SK-N-SH treated with all-trans-retinoic acid at 6 μM for 48 hours (cell line): Measurements from ENCODE around the gene SORCS3.
"Not testable (repeated sequence)": the region's sequence is repeated elsewhere in the genome, so short reads cannot be mapped to it uniquely, and the experiment has no call there.

ENCODE experiments used
- ATAC-seq: fragments of 200-7000 bp; cut with Tn5 transposase; 3 replicates; pipeline ENCODE4 v1.9.1; 2020; ENCODE audit warnings: mild to moderate bottlenecking, moderate library complexity
- ARNTL ChIP-seq: fragments of 450-650 bp; formaldehyde crosslinking; IDR thresholded peaks from 2 replicates; pipeline ENCODE4 v1.5.0; 2020; ENCODE audit warnings: low read depth, mild to moderate bottlenecking, moderate library complexity, borderline replicate concordance
- BACH2 ChIP-seq: fragments of 250-450 bp; sonication (Bioruptor Pico); IDR thresholded peaks from 2 replicates; pipeline ENCODE4 v1.9.0; 2021; ENCODE audit warnings: mild to moderate bottlenecking, borderline replicate concordance
- CSDC2 ChIP-seq: fragments of 250-450 bp; sonication (Bioruptor Pico); IDR thresholded peaks from 2 replicates; pipeline ENCODE4 v1.5.0; 2020; ENCODE audit warnings: mild to moderate bottlenecking, moderate library complexity
- ESRRG ChIP-seq: fragments of 250-450 bp; sonication (Bioruptor Pico); IDR thresholded peaks from 2 replicates; pipeline ENCODE4 v1.6.1; 2021; ENCODE audit warnings: mild to moderate bottlenecking
- ISL1 ChIP-seq: fragments of 250-450 bp; sonication (Bioruptor Pico); IDR thresholded peaks from 2 replicates; pipeline ENCODE4 v2.1.2; 2022; ENCODE audit warnings: mild to moderate bottlenecking, moderate library complexity
- OSR1 ChIP-seq: fragments of 250-450 bp; sonication (Bioruptor Pico); IDR thresholded peaks from 2 replicates; pipeline ENCODE4 v1.8.0; 2022; ENCODE audit warnings: moderate library complexity, mild to moderate bottlenecking, inconsistent platforms
- PPARA ChIP-seq: fragments of 250-450 bp; sonication (Bioruptor Pico); IDR thresholded peaks from 2 replicates; pipeline ENCODE4 v1.5.0; 2020; ENCODE audit warnings: mild to moderate bottlenecking, borderline replicate concordance
- RARB ChIP-seq: fragments of 250-450 bp; sonication (Bioruptor Pico); IDR thresholded peaks from 2 replicates; pipeline ENCODE4 v1.8.0; 2021; ENCODE audit warnings: mild to moderate bottlenecking, moderate library complexity
- SNAI2 ChIP-seq: fragments of 250-450 bp; sonication (Bioruptor Pico); IDR thresholded peaks from 2 replicates; pipeline ENCODE4 v1.5.0; 2020; ENCODE audit warnings: mild to moderate bottlenecking, moderate library complexity
- TCF4 ChIP-seq: fragments of 250-450 bp; sonication (Bioruptor Pico); IDR thresholded peaks from 2 replicates; pipeline ENCODE4 v1.8.0; 2021; ENCODE audit warnings: mild to moderate bottlenecking, moderate library complexity, borderline replicate concordance
- TOX ChIP-seq: fragments of 250-450 bp; sonication (Bioruptor Pico); IDR thresholded peaks from 2 replicates; pipeline ENCODE4 v1.8.0; 2021; ENCODE audit warnings: mild to moderate bottlenecking, moderate library complexity, borderline replicate concordance
- ZC3H10 ChIP-seq: fragments of 250-450 bp; sonication (Bioruptor Pico); IDR thresholded peaks from 2 replicates; pipeline ENCODE4 v1.5.1; 2021; ENCODE audit warnings: mild to moderate bottlenecking, moderate library complexity
- ZFP30 ChIP-seq: fragments of 450-650 bp; formaldehyde crosslinking; IDR thresholded peaks from 2 replicates; pipeline ENCODE4 v1.5.0; 2022; ENCODE audit warnings: mild to moderate bottlenecking, moderate library complexity
- ZNF8 ChIP-seq: fragments of 450-650 bp; formaldehyde crosslinking; IDR thresholded peaks from 2 replicates; pipeline ENCODE4 v1.5.0; 2020; ENCODE audit warnings: mild to moderate bottlenecking, moderate library complexity
- TF ChIP-seq, protein P1 (sequence below): fragments of 250-450 bp; sonication (Bioruptor Pico); IDR thresholded peaks from 2 replicates; pipeline ENCODE4 v1.8.0; 2020; ENCODE audit warnings: mild to moderate bottlenecking, moderate library complexity, borderline replicate concordance
- TF ChIP-seq, protein P2 (sequence below): fragments of 250-450 bp; sonication (Bioruptor Pico); IDR thresholded peaks from 2 replicates; pipeline ENCODE4 v1.5.1; 2020; ENCODE audit warnings: low read depth, mild to moderate bottlenecking, moderate library complexity
- TF ChIP-seq, protein P3 (sequence below): fragments of 250-450 bp; sonication (Bioruptor Pico); IDR thresholded peaks from 2 replicates; pipeline ENCODE4 v1.5.0; 2020; ENCODE audit warnings: mild to moderate bottlenecking, moderate library complexity

The SORCS3 gene

DNA sequence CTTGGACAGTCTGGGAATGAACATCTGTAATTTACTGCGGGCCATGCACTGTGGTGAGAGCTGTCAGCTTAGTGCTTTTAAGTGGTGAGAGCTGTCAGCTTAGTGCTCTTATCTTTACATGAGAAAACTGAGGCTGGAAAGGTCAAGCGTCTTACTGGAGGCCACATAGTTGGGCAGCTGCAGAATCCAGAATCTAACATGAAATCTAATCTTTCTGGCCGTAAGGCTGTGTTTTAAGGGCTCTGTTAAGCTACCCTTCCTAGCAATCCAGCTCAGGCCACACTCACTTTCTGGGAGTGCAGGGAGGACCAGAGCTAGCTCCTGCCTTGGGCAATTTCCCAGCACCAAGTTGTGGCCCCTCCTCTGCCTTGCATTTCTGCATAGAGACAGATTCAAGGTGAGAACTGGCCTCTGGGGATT is 70.2 kb downstream of the SORCS3 start (continued):
- TF ChIP-seq, protein P1, sequence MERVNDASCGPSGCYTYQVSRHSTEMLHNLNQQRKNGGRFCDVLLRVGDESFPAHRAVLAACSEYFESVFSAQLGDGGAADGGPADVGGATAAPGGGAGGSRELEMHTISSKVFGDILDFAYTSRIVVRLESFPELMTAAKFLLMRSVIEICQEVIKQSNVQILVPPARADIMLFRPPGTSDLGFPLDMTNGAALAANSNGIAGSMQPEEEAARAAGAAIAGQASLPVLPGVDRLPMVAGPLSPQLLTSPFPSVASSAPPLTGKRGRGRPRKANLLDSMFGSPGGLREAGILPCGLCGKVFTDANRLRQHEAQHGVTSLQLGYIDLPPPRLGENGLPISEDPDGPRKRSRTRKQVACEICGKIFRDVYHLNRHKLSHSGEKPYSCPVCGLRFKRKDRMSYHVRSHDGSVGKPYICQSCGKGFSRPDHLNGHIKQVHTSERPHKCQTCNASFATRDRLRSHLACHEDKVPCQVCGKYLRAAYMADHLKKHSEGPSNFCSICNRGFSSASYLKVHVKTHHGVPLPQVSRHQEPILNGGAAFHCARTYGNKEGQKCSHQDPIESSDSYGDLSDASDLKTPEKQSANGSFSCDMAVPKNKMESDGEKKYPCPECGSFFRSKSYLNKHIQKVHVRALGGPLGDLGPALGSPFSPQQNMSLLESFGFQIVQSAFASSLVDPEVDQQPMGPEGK (CRISPR knock-in tag), result no peak
- TF ChIP-seq ESRRG (CRISPR knock-in tag), result no peak
- no peak for TF ChIP-seq ARNTL (CRISPR knock-in tag)
- TF ChIP-seq ZFP30 (CRISPR knock-in tag), result no peak
- TF ChIP-seq, protein P2, sequence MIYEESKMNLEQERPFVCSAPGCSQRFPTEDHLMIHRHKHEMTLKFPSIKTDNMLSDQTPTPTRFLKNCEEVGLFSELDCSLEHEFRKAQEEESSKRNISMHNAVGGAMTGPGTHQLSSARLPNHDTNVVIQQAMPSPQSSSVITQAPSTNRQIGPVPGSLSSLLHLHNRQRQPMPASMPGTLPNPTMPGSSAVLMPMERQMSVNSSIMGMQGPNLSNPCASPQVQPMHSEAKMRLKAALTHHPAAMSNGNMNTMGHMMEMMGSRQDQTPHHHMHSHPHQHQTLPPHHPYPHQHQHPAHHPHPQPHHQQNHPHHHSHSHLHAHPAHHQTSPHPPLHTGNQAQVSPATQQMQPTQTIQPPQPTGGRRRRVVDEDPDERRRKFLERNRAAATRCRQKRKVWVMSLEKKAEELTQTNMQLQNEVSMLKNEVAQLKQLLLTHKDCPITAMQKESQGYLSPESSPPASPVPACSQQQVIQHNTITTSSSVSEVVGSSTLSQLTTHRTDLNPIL (CRISPR knock-in tag), result no peak
- no peak for TF ChIP-seq ZC3H10 (CRISPR knock-in tag)
- TF ChIP-seq, all 23 proteins: peak for 0

DNA sequence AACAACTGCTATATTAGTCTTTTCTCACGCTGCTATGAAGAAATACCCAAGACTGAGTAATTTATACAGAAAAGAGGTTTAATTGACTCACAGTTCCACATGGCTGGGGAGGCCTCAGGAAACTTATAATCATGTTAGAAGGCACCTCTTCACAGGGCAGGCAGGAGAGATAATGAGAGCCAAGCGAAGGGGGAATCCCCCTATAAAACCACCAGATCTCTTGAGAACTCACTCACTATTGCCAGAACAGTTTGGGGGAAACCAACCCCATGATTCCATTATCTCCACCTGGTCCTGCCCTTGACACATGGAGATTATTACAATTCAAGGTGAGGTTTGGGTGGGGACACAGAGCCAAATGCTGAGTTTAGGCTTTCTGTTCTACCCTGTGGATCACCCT is 89.5 kb downstream of the SORCS3 start:
- not testable (repeated sequence) for ATAC-seq

DNA sequence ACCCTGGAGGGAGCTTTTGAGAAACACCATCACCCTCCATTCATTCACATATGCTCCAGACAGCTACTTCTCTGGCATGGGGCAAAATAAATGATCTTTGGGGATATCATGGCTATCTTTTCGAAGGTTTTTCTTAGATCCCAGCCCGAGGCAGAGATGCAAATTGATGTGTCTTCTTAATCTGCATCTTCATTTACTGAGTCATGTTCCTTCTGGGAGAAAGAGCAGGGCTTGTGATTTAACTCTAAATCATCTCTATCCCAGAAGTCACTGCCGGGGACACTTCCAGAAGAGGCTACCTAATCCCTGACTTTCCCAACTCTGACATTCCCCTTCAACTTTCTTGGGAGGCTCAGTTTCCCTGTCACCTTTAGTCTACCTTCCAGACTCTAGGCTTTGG is 90.1 kb downstream of the SORCS3 start:
- ATAC-seq, result no peak
- TF ChIP-seq TCF4 (CRISPR knock-in tag) (no peak), ARNTL (CRISPR knock-in tag) (no peak), ZC3H10 (CRISPR knock-in tag) (no peak), ZNF8 (CRISPR knock-in tag) (no peak), BACH2 (CRISPR knock-in tag) (no peak), OSR1 (no peak), ZFP30 (CRISPR knock-in tag) (no peak)
- TF ChIP-seq, protein P3, sequence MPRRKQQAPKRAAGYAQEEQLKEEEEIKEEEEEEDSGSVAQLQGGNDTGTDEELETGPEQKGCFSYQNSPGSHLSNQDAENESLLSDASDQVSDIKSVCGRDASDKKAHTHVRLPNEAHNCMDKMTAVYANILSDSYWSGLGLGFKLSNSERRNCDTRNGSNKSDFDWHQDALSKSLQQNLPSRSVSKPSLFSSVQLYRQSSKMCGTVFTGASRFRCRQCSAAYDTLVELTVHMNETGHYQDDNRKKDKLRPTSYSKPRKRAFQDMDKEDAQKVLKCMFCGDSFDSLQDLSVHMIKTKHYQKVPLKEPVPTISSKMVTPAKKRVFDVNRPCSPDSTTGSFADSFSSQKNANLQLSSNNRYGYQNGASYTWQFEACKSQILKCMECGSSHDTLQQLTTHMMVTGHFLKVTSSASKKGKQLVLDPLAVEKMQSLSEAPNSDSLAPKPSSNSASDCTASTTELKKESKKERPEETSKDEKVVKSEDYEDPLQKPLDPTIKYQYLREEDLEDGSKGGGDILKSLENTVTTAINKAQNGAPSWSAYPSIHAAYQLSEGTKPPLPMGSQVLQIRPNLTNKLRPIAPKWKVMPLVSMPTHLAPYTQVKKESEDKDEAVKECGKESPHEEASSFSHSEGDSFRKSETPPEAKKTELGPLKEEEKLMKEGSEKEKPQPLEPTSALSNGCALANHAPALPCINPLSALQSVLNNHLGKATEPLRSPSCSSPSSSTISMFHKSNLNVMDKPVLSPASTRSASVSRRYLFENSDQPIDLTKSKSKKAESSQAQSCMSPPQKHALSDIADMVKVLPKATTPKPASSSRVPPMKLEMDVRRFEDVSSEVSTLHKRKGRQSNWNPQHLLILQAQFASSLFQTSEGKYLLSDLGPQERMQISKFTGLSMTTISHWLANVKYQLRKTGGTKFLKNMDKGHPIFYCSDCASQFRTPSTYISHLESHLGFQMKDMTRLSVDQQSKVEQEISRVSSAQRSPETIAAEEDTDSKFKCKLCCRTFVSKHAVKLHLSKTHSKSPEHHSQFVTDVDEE (CRISPR knock-in tag), result no peak

DNA sequence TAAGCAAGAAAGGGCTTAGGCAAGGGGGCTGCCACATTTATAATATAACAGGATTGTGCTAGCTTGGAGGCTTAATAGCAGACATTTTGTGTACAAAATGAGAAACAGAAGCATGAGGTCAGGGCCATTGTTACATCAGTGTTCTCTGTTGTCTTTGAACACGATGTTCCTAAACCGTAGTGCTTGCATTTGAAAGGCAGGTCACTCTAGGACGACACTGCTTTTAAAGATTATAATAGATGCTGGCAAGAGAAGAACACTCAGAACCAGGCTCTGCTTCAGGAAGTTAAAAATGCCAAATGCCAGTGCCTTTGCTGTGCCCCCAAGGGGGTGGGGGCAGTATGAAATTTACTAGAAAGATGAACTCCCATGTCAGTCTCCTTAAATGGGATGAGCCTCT is 91.1 kb downstream of the SORCS3 start:
- TF ChIP-seq CSDC2, result no peak
- ATAC-seq, result no peak

DNA sequence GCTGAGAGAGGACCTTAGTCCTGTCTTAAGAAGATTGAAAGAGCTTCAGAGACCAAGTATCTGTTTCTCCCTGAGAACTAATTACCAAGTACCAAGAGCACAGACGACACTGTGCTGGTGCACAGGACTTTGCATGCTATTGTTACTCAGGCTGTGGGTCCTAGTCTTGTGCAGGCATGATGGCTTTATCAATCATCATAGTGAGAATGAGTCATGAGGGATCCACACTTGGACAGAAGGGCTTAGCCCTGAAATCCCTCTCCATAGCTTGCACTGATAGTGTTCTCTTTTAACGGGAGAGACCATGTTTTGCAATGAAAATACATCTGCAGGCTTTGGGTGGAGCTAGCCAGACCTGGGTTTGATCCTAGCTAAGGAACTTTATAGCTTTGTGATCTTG is 93.3 kb downstream of the SORCS3 start:
- TF ChIP-seq TOX (CRISPR knock-in tag), result no peak
- TF ChIP-seq SNAI2 (CRISPR knock-in tag), result no peak
- no peak for TF ChIP-seq ZC3H10 (CRISPR knock-in tag)
- TF ChIP-seq OSR1, result no peak
- TF ChIP-seq ARNTL (CRISPR knock-in tag), result no peak
- TF ChIP-seq CSDC2, result no peak
- TF ChIP-seq ISL1 (CRISPR knock-in tag), result no peak
- TF ChIP-seq BACH2 (CRISPR knock-in tag), result no peak
- no peak for TF ChIP-seq ZFP30 (CRISPR knock-in tag)
- no peak for TF ChIP-seq PPARA
- TF ChIP-seq, protein P3 (CRISPR knock-in tag), result no peak
- TF ChIP-seq RARB (CRISPR knock-in tag), result no peak
- no peak for TF ChIP-seq TCF4 (CRISPR knock-in tag)
- no peak for ATAC-seq
